ENCODE measurements around the gene TLCD3B.

Gene TLCD3B, protein sequence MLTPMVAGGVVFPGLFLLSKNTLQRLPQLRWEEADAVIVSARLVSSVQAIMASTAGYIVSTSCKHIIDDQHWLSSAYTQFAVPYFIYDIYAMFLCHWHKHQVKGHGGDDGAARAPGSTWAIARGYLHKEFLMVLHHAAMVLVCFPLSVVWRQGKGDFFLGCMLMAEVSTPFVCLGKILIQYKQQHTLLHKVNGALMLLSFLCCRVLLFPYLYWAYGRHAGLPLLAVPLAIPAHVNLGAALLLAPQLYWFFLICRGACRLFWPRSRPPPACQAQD

GRCh38 chr16:30030841-30031413 is at the start of gene TLCD3B:
TSS of gene TLCD3B (minus strand) at chr16:30031271. CDS start at chr16:30030527, 744 bp downstream.
- DNase-seq (ENCODE audit: low spot score) (no peak), FAIRE-seq (no peak)

DNA sequence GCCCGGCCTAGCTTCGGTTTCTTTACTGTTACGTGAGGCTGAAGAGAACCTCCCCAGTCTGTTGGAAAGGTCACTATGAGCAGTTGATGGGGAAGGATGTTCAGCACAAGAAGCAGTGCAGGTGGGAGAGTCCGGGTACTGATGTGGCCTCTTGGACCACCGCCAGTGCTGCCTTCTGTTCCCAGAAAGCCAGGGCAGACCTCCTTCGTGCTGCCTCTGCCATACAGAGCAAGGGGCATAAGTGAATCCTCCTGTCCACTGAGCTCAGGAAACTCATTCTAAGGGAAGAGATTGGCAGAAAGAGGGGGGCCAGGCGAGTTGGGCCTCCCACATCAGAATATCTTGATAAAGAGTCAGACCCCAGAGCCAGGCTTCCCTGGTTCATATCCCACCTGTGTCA is 48.4 kb upstream of the TLCD3B start:
- FAIRE-seq (no peak), DNase-seq (ENCODE audit: low spot score) (no peak)

DNA sequence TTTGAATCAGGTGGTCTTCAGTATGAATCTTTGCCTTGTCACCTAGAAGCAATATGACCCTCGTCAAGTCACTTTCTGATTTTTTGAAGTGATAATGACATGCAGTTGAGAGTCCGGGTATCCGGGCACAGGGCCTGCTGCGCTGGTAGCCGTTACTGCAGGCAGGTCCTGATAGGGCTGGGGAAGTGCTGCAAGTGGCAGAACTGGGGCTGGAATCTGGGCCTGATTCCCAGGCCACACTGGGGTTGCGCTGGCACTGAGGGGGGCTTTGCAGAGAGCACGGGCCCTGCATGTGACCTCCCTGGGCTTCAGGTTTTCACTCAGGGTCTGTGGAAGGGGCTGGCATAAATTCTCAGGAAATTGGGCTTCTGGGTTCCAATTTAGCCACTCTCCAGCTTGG is 47.7 kb upstream of the TLCD3B start:
- no peak for DNase-seq (ENCODE audit: low spot score)
- no peak for FAIRE-seq

DNA sequence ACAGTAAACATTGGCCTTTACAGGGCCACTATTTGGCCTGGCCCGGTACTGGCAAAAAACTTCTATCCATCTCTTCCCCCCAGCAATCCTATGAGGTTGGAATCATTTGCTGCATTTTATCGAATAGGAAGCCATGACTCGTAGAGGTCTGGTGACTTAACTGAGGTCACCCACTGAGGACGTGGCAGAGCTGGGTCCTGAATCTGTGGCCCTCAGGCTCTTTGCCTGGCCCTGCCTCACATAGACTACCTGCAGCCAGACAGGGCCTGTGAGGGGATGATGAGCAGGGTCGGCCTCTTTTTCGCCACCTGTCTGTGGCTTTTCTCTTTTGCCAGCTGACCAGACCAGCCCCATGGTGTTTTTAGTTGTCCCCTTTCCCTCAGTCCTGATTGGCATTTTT is 46.6 kb upstream of the TLCD3B start:
- DNase-seq (ENCODE audit: low spot score): no peak
- no peak for FAIRE-seq

DNA sequence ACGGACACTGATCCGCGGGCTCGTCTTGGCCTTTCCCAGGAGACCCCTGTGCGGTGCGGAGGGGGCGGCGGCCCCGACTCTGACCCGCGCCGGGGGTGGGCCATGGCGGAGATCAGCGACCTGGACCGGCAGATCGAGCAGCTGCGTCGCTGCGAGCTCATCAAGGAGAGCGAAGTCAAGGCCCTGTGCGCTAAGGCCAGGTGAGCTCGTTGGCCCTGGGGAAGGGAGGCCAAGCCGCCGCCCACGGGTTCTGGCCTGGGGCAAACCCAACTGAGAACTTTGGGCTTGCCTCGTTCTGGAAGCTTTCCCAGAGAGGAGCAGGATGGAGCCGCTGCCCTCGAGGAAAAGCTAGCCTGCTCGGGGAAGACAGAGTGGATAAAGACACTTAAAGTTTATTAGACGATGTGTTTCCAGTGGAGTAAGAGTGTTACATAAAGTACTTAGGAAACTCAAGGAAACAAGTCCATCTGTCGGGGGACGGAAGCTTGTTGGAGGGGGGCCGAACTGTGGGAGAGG is 45.3 kb upstream of the TLCD3B start:
- no peak for FAIRE-seq

DNA sequence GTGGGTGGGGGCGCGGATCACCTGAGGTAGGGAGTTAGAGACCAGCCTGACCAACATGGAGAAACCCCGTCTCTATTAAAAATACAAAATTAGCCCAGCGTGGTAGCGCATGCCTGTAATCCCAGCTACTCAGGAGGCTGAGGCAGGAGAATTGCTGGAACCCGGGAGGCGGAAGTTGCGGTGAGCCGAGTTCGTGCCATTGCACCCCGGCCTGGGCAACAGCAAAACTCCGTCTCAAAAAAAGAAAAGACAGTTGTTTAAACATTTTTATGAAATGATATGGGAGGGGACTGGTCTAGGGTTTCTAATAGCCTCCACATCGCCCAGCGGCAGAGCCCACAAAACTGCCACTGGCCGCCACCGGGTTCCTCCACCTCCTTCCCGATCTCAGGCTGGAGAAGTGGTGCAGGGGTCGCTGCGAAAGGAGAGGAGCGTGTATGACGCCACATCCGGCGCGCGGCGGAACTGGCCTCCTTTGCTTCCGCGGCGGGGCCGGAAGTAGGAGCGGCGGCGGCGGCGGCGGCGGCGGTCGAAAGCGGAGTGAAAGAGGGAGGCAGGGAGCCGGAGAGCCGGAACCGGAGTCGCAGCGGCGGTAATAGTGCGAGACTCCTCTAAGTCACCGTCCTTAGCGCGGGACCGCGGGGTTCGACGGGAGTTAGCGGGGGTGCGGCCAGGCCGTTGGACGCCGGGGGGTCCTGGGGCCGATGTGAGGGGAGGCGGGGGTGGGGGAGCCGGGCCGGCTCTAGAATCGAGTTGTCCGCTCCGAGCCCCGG is 44.6 kb upstream of the TLCD3B start, which contains the start of gene PPP4C:
TSS of gene PPP4C (plus strand) at position 492 of the 773 bp plus-strand sequence. CDS start 384 bp downstream, outside the sequence.
- DNase-seq (ENCODE audit: low spot score): peak; percentile 92
- FAIRE-seq: no peak

More for the DNA sequence above, 45.3 kb upstream of the TLCD3B start:
- DNase-seq (ENCODE audit: low spot score): no peak

DNA sequence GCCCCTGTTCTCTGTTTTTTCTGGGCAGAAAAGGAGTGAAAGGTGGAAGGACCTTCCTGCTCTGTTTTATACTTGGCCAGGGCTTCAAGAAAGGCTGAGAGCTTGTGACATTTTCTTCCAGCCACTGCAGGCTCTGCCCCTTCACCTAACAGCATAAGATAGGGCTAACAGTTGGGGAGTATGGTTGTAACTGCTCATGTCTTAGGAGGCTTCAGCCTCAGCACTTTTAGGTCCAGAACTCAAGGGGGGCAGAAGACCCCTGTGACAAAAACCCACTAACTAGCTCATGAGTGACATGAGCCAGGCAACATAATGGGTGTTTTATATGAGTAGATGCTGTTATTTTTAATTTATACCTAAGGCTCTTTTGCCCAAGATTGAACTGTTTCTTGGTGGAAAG is 39.4 kb upstream of the TLCD3B start:
- FAIRE-seq: no peak
- no peak for DNase-seq (ENCODE audit: low spot score)

DNA sequence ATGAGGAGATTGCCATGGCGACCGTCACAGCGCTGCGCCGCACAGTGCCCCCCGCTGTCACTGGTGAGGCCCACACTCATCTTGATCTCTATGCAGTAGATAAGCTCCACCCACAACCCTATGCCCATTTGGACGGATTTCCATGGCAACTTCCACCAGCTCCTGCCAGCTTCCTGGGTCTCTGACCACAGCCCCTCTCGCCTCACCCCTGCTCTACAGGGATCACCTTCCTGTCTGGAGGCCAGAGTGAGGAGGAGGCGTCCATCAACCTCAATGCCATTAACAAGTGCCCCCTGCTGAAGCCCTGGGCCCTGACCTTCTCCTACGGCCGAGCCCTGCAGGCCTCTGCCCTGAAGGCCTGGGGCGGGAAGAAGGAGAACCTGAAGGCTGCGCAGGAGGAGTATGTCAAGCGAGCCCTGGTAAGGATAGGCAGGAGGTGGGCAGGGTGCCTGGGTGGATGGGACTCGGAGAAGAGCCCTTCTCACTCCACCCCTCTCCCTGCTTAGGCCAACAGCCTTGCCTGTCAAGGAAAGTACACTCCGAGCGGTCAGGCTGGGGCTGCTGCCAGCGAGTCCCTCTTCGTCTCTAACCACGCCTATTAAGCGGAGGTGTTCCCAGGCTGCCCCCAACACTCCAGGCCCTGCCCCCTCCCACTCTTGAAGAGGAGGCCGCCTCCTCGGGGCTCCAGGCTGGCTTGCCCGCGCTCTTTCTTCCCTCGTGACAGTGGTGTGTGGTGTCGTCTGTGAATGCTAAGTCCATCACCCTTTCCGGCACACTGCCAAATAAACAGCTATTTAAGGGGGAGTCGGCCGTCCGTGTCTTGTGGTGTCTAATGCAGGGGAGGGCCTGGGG is 38.8 kb upstream of the TLCD3B start:
- no peak for FAIRE-seq
- DNase-seq (ENCODE audit: low spot score): no peak

- FAIRE-seq: no peak
- DNase-seq (ENCODE audit: low spot score): no peak
These were observed 37.9 kb upstream of the TLCD3B start for GRCh38 chr16:30068750-30069610.

DNA sequence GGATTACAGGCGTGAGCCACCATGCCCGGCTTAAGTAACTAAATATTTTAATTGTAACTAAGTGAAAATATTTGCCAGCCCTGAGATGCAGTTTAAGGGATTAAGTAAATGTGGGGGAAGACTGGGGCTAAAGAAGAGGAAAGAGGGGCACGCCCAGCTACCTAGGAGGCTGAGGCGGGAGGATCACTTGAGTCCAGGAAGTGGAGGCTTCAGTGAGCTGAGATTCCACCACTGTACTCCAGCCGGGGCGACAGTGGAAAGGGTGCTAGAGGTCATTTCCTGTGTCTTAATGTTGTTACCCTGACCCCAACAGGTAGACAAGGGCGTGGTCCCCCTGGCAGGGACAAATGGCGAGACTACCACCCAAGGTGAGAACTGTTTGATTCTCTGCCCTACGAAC is 37.3 kb upstream of the TLCD3B start:
- FAIRE-seq: no peak
- DNase-seq (ENCODE audit: low spot score): no peak

GRCh38 chr16:30067584-30067916 is 36.5 kb upstream of the TLCD3B start:
- no peak for FAIRE-seq

DNA sequence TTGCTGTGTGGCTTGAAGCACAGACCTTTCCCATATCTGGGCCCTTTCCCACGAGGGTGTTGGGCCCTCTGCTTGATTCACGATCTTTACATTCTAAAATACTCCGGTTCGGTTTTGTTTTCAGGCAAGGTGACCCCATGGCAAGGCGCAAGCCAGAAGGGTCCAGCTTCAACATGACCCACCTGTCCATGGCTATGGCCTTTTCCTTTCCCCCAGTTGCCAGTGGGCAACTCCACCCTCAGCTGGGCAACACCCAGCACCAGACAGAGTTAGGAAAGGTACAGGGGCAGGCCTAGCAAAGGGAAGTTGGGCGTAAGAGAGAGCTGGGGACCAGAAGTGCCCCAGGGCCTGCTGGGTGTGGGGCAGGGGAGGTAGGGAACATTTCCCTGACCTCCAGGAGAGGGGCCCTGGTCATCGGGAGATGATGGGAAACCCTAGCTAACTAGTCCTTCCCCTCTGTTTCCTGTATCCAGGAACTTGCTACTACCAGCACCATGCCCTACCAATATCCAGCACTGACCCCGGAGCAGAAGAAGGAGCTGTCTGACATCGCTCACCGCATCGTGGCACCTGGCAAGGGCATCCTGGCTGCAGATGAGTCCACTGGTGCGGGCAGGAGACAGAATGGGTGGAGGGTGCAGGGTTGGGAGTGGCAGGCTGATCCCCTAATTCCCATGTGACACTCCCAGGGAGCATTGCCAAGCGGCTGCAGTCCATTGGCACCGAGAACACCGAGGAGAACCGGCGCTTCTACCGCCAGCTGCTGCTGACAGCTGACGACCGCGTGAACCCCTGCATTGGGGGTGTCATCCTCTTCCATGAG is 35.9 kb upstream of the TLCD3B start:
- DNase-seq (ENCODE audit: low spot score): no peak
- no peak for FAIRE-seq

More at GRCh38 chr16:30067584-30067916, 36.5 kb upstream of the TLCD3B start:
- DNase-seq (ENCODE audit: low spot score): no peak

DNA sequence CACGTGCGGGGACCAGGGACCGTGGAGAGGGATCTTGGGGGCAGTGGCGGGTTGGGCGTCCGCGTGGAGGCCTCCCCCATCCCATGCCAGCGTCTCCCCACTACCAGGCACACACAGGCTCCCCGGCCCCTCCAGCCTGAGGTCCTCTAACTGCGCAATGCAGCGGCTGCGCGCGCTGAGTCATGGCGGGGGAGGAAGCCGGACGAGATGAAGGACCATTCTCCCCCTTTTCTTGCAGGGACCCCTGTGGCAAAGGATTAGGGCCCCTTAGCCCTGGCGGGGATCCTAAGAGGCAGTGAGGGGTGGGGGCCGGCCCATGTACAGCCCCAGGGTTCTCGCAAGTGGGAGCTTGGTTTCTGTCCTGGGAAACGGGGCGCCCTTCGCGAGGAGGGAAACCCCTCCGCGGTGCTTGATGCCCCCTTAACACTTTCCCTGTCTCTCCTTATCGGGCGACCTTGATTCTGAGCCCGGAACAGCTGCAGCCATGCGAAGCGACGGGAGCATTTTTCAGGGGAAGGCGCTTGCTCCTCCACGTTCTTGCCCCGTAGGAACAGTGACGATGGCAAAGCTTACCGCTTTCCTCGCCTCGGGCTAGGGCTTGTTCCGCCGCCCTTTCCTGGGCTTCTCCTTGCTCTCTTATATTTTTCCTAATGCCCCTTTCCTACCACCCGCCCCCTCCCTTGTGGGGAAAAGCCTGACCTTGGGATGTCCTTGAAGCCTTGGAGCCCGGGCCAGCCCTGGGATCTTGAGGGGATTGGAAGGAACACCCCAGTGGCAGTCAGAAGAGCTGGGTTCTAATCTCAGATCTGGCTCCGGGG is 35.1 kb upstream of the TLCD3B start:
- no peak for DNase-seq (ENCODE audit: low spot score)

DNA sequence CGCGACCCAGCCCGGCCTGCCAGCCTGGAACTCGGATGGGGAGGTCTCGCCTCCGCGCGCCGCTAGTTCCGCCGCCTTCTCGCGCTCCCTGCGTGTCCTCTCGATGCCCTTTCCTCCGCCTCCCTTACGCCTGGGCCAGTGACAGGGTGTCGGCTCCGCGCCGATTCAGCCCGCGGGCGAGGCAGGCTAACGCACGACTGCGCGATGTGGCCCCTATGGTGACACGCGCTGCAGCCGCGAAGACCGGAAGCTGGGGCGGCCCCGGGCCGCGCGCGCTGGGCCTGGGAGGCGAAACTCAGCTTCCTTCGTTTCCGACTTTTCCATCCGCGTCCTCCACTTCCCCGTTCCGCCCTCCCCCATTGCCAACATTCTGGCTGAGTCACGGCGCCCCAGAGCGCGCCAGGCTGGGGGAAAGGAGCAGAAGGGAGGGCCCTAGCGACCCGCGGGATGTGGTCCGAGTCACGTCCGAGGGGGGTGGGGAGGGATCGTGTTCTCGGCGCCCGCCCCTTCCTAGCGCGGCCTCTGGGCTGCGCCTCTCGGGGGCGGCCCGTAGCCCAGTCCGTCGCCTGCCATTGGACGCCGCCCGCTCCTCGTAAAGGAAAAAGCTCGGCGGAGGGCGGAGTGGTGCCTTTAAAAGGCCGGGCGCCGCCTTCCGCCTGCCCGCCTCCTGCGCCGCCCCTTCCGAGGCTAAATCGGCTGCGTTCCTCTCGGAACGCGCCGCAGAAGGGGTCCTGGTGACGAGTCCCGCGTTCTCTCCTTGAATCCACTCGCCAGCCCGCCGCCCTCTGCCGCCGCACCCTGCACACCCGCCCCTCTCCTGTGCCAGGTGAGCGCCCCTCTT is 34.3 kb upstream of the TLCD3B start, which contains the start of gene ALDOA:
TSS of gene ALDOA (plus strand) at position 659 of the 841 bp plus-strand sequence. CDS start 1,138 bp downstream, outside the sequence.
- no peak for FAIRE-seq
- peak; percentile 93 for DNase-seq (ENCODE audit: low spot score)

More for the DNA sequence above, 35.1 kb upstream of the TLCD3B start:
- no peak for FAIRE-seq

- FAIRE-seq (no peak), DNase-seq (ENCODE audit: low spot score) (no peak)
These were observed 33.6 kb upstream of the TLCD3B start for GRCh38 chr16:30064729-30065101.

GRCh38 chr16:30063893-30064728 is 33.0 kb upstream of the TLCD3B start:
- DNase-seq (ENCODE audit: low spot score) (peak; percentile 32), FAIRE-seq (no peak)
